SK-N-SH (cell line): ENCODE data around the gene SDF4. TPM values are rescaled to one million over a fixed set of nuclear protein-coding genes. Genes with fewer than 3 reads are reported as not detected.
A peak's percentile ranks its signal among the peaks of the same experiment; 100 is the strongest.

Experiments
- CTCF ChIA-PET: fragments of 300-600, 350-600 bp; formaldehyde crosslinking; extraction: SDS; loops from one replicate; lab custom pipeline; 2021; lab: Yijun Ruan, JAX
- POLR2A ChIA-PET: fragments of 350-600 bp; sonication (Branson Sonifier 250); formaldehyde crosslinking; extraction: SDS; loops from one replicate; lab custom pipeline; 2020; ENCODE audit warnings: antibody characterized with exemption, inconsistent platforms; lab: Yijun Ruan, JAX
- DNase-seq: peaks from one replicate; pipeline ENCODE4 v3.0.0; 2012
- H2AFZ ChIP-seq: fragments of 200-600 bp; sonication (generic); 2 replicates; pipeline ENCODE4 v1.8.1; 2016; ENCODE audit warnings: antibody characterized with exemption, mild to moderate bottlenecking, low read depth
- H3F3A ChIP-seq: fragments of 200-600 bp; sonication (generic); replicated peaks from 2 replicates; pipeline ENCODE3; 2016; ENCODE audit warnings: antibody characterized with exemption, mild to moderate bottlenecking; ENCODE audit not compliant: insufficient read depth
- H3K27ac ChIP-seq, 2 experiments: fragments of 200-500 bp in 1 of 2; fragments of 200-600 bp in 1 of 2; sonication (Bioruptor generic) in 1 of 2; sonication (generic), shearing (Covaris generic) in 1 of 2; 2 replicates each; pipeline versions ENCODE4 v1.5.1 to v1.6.1; 2014 to 2016; ENCODE audit warnings: low read depth in 2 of 2, inconsistent platforms in 1 of 2, low read length in 1 of 2, mild to moderate bottlenecking in 1 of 2, mixed read lengths in 1 of 2
- H3K27me3 ChIP-seq: fragments of 200-600 bp; sonication (generic), shearing (Covaris generic); 2 replicates; pipeline ENCODE4 v1.6.1; 2016; ENCODE audit warnings: mixed run types; ENCODE audit not compliant: insufficient read depth
- H3K36me3 ChIP-seq, 2 experiments: fragments of 200-500 bp in 1 of 2; fragments of 200-600 bp in 1 of 2; sonication (Bioruptor generic) in 1 of 2; sonication (generic) in 1 of 2; replicated peaks in 1 of 2; 2 replicates each; pipeline versions ENCODE3 to v1.5.1; 2014 to 2016; ENCODE audit warnings: low read length in 1 of 2, mild to moderate bottlenecking in 1 of 2; ENCODE audit not compliant: insufficient read depth in 2 of 2, control insufficient read depth in 1 of 2
- H3K4me1 ChIP-seq, 2 experiments: fragments of 200-500 bp in 1 of 2; fragments of 200-600 bp in 1 of 2; sonication (Bioruptor generic) in 1 of 2; sonication (generic), shearing (Covaris generic) in 1 of 2; 2 replicates each; pipeline versions ENCODE4 v1.5.1 to v1.6.1; 2014 to 2016; ENCODE audit warnings: low read depth in 1 of 2, low read length in 1 of 2, mixed run types in 1 of 2; ENCODE audit not compliant: insufficient read depth in 2 of 2, control insufficient read depth in 1 of 2
- H3K4me2 ChIP-seq: fragments of 200-600 bp; sonication (generic), shearing (Covaris generic); 2 replicates; pipeline ENCODE4 v1.6.1; 2017; ENCODE audit warnings: mixed run types
- H3K4me3 ChIP-seq, 2 experiments: fragments of 200-500 bp in 1 of 2; fragments of 200-600 bp in 1 of 2; sonication (Bioruptor generic) in 1 of 2; sonication (generic), shearing (Covaris generic) in 1 of 2; 2 replicates each; pipeline versions ENCODE4 v1.5.1 to v1.8.1; 2014 to 2016; ENCODE audit warnings: low read depth in 2 of 2, inconsistent platforms in 1 of 2, low read length in 1 of 2, mild to moderate bottlenecking in 1 of 2, mixed read lengths in 1 of 2, moderate library complexity in 1 of 2
- H3K79me2 ChIP-seq: fragments of 200-600 bp; sonication (generic); 2 replicates; pipeline ENCODE4 v1.8.1; 2017; ENCODE audit warnings: mild to moderate bottlenecking; ENCODE audit not compliant: insufficient read depth
- H3K9ac ChIP-seq: fragments of 200-600 bp; sonication (generic); 2 replicates; pipeline ENCODE4 v1.6.1; 2017; ENCODE audit warnings: mixed run types
- H3K9me2 ChIP-seq: fragments of 200-600 bp; sonication (generic); 2 replicates; pipeline ENCODE4 v1.6.1; 2017; ENCODE audit warnings: mixed run types
- H3K9me3 ChIP-seq: fragments of 200-600 bp; sonication (generic); 2 replicates; pipeline ENCODE4 v1.6.1; 2017; ENCODE audit warnings: mixed run types, mild to moderate bottlenecking, moderate library complexity
- H4K20me1 ChIP-seq: fragments of 200-600 bp; sonication (generic); 2 replicates; pipeline ENCODE4 v1.6.1; 2017; ENCODE audit warnings: mild to moderate bottlenecking, mixed run types; ENCODE audit not compliant: insufficient read depth
- EP300 ChIP-seq, 2 experiments: IDR thresholded peaks; 2 replicates each; pipeline versions ENCODE4 v1.4.0 to v1.6.1; 2012; ENCODE audit warnings: borderline replicate concordance in 1 of 2, low read depth in 1 of 2, low read length in 1 of 2
- FOXJ3 ChIP-seq: sonication (generic); formaldehyde crosslinking; IDR thresholded peaks from 2 replicates; pipeline ENCODE4 v1.5.1; 2020; ENCODE audit warnings: mild to moderate bottlenecking, missing genetic modification reagents
- GABPA ChIP-seq: IDR thresholded peaks from 2 replicates; pipeline ENCODE4 v1.4.0; 2012; ENCODE audit warnings: low read depth, mild to moderate bottlenecking
- IRF3 ChIP-seq: fragments of 150-350 bp; IDR thresholded peaks from 2 replicates; pipeline ENCODE4 v1.6.1; 2016; ENCODE audit warnings: mild to moderate bottlenecking, low read depth, low read length
- MXI1 ChIP-seq: IDR thresholded peaks from 2 replicates; pipeline ENCODE4 v1.6.1; 2012; ENCODE audit warnings: mild to moderate bottlenecking, low read depth, low read length, improper control_type of control experiment
- NRF1 ChIP-seq: IDR thresholded peaks from 2 replicates; pipeline ENCODE4 v1.6.1; 2012; ENCODE audit warnings: low read depth, mild to moderate bottlenecking, low read length
- RAD21 ChIP-seq: IDR thresholded peaks from 2 replicates; pipeline ENCODE4 v1.6.1; 2012; ENCODE audit warnings: mild to moderate bottlenecking, low read length
- RCOR1 ChIP-seq: fragments of 150-350 bp; IDR thresholded peaks from 2 replicates; pipeline ENCODE4 v1.6.1; 2017; ENCODE audit warnings: antibody characterized with exemption, low read length
- SMC3 ChIP-seq: IDR thresholded peaks from 2 replicates; pipeline ENCODE4 v1.6.1; 2012; ENCODE audit warnings: low read depth, low read length, improper control_type of control experiment
- USF1 ChIP-seq: IDR thresholded peaks from 2 replicates; pipeline ENCODE4 v1.4.0; 2012; ENCODE audit warnings: low read depth, borderline replicate concordance
- WGBS: methylation state at CpG from one replicate; pipeline ENCODE4 v1.1.6; 2017; ENCODE audit warnings: low lambda C conversion rate; 5-methylcytosine and 5-hydroxymethylcytosine counted together
- polyA plus RNA-seq, 3 experiments: library from polyadenylated mRNA; depleted of rRNA; stranded (reverse); fragments of >200 nt; gene quantifications; 2 replicates each; pipeline ENCODE4 v1.2.3, GENCODE V29; 2012
- TF ChIP-seq, protein P1 (sequence below): IDR thresholded peaks from 2 replicates; pipeline ENCODE4 v1.6.1; 2012; ENCODE audit warnings: mild to moderate bottlenecking, low read depth, low read length, moderate library complexity
- TF ChIP-seq, protein P2 (sequence below): IDR thresholded peaks from 2 replicates; pipeline ENCODE4; 2012

Gene SDF4
- polyA plus RNA-seq, 1 of the 3 experiments (the other 2 are of a cell fraction): 265 TPM

DNA sequence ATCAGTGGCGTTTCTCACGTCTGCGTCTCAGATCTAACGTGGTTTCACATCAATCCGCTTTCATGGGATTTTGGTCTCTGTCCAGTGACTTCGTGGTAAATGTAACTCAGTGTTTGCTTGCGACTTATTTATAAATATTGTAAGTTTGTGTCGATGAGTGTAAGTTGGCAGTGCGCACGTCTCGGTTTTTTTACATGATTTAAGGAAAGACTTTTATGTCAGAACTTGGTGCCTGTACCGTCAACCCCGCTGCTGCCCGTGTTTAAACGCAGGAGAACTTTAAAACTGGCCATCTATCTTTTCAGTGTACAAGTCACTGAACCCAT, 1.7 kb upstream of the SDF4 start:
- Histone ChIP-seq H4K20me1 (peaks cover 13% of the 10 kb centered on the region; the same call in 1 of the 2 replicates), H3K9ac (no peak overlapping the region), H3K27me3 (no peaks in the 10 kb centered on the region), H3K9me3 (no peaks in the 10 kb centered on the region), H3F3A (peaks cover 7% of the 10 kb centered on the region), H3K27ac (no peak overlapping the region), H3K4me2 (peak overlapping the region; percentile 24; the same call in 1 of the 2 replicates), H3K9me2 (no peaks in the 10 kb centered on the region), H2AFZ (no peak overlapping the region), H3K4me3 (no peak overlapping the region), H3K36me3 (peaks cover 0 to 17% of the 10 kb centered on the region in 2 experiments), H3K79me2 (peaks cover 50% of the 10 kb centered on the region), H3K4me1 (peaks cover 0 to 21% of the 10 kb centered on the region in 2 experiments; a peak in 1 of 4 replicates)
- no peak for DNase-seq
- TF ChIP-seq, protein P1, sequence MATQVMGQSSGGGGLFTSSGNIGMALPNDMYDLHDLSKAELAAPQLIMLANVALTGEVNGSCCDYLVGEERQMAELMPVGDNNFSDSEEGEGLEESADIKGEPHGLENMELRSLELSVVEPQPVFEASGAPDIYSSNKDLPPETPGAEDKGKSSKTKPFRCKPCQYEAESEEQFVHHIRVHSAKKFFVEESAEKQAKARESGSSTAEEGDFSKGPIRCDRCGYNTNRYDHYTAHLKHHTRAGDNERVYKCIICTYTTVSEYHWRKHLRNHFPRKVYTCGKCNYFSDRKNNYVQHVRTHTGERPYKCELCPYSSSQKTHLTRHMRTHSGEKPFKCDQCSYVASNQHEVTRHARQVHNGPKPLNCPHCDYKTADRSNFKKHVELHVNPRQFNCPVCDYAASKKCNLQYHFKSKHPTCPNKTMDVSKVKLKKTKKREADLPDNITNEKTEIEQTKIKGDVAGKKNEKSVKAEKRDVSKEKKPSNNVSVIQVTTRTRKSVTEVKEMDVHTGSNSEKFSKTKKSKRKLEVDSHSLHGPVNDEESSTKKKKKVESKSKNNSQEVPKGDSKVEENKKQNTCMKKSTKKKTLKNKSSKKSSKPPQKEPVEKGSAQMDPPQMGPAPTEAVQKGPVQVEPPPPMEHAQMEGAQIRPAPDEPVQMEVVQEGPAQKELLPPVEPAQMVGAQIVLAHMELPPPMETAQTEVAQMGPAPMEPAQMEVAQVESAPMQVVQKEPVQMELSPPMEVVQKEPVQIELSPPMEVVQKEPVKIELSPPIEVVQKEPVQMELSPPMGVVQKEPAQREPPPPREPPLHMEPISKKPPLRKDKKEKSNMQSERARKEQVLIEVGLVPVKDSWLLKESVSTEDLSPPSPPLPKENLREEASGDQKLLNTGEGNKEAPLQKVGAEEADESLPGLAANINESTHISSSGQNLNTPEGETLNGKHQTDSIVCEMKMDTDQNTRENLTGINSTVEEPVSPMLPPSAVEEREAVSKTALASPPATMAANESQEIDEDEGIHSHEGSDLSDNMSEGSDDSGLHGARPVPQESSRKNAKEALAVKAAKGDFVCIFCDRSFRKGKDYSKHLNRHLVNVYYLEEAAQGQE: no peak
- no peak for TF ChIP-seq RCOR1
- WGBS: 97% methylated on average over 15 of the region's 15 CpGs
- ChIA-PET POLR2A (no interaction called here), CTCF (no interaction called here)

DNA sequence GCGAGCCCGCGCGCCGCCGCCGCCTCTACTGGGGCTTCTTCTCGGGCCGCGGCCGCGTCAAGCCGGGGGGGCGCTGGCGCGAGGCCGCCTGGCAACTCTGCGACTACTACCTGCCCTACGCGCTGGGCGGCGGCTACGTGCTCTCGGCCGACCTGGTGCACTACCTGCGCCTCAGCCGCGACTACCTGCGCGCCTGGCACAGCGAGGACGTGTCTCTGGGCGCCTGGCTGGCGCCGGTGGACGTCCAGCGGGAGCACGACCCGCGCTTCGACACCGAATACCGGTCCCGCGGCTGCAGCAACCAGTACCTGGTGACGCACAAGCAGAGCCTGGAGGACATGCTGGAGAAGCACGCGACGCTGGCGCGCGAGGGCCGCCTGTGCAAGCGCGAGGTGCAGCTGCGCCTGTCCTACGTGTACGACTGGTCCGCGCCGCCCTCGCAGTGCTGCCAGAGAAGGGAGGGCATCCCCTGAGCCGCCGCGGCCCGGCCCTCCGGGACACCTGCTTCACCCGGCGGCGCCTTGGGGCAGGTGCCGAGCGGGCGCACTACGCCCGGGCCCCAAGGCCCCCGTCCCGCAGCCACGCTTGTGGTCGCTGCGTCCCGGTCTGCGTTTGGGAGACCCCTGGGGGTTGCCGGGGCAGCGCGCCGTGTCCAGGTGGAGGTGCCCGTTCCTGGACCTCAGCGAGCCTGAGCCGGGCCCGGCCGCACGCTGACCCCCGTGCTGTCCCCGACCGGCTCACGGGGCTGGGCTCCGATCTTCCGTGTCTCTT, 1.2 kb upstream of the SDF4 start:
- Histone ChIP-seq H3K4me2 (peak overlapping the region; percentile 24; the same call in 1 of the 2 replicates), H3K9ac (no peak overlapping the region), H3K36me3 (peaks cover 0 to 23% of the 10 kb centered on the region in 2 experiments), H3K4me3 (peak overlapping the region in 1 of 2 experiments; percentile 48; a peak in 2 of 4 replicates), H3K4me1 (peaks cover 0 to 16% of the 10 kb centered on the region in 2 experiments; a peak in 1 of 4 replicates), H3K27ac (peak overlapping the region in 1 of 2 experiments; percentile 65; a peak in 1 of 4 replicates), H4K20me1 (peaks cover 13% of the 10 kb centered on the region; the same call in 1 of the 2 replicates), H3K27me3 (no peaks in the 10 kb centered on the region), H3K9me3 (no peaks in the 10 kb centered on the region), H3F3A (peaks cover 7% of the 10 kb centered on the region), H2AFZ (no peak overlapping the region), H3K9me2 (no peaks in the 10 kb centered on the region), H3K79me2 (peaks cover 54% of the 10 kb centered on the region)
- POLR2A ChIA-PET: no interaction called here
- TF ChIP-seq RAD21: no peak
- no peak for TF ChIP-seq GABPA
- no peak for TF ChIP-seq FOXJ3 (CRISPR knock-in tag)
- TF ChIP-seq, protein P2, sequence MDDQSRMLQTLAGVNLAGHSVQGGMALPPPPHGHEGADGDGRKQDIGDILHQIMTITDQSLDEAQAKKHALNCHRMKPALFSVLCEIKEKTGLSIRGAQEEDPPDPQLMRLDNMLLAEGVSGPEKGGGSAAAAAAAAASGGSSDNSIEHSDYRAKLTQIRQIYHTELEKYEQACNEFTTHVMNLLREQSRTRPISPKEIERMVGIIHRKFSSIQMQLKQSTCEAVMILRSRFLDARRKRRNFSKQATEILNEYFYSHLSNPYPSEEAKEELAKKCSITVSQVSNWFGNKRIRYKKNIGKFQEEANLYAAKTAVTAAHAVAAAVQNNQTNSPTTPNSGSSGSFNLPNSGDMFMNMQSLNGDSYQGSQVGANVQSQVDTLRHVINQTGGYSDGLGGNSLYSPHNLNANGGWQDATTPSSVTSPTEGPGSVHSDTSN: no peak
- TF ChIP-seq USF1: no peak
- TF ChIP-seq IRF3: no peak
- no peak for TF ChIP-seq MXI1
- TF ChIP-seq SMC3: no peak
- no peak for TF ChIP-seq NRF1
- no peak for TF ChIP-seq EP300 (IDR thresholded peaks at IDR 0.05; ENCODE audit: borderline replicate concordance in 1 of 2, low read depth in 1 of 2, low read length in 1 of 2)
- CTCF ChIA-PET: interaction anchor here (2.5 kb wide), 1 partner anchor 111 kb away, joined by 27 read pairs; no protein-coding TSS in a partner anchor
- no peak for DNase-seq
- WGBS: 96% methylated on average over 42 of the region's 98 CpGs
